Neural cell (in vitro differentiated cells): Measurements from ENCODE around the gene ANKZF1. TPM values are rescaled to one million over a fixed set of nuclear protein-coding genes. Genes with fewer than 3 reads are reported as not detected.

Source experiments
- H2AFZ ChIP-seq: fragments of 200-600, 300-800 bp; sonication (generic), shearing (Covaris generic); 2 replicates; pipeline ENCODE4 v1.6.0; 2014; ENCODE audit warnings: low read depth, mild to moderate bottlenecking, antibody characterized with exemption, low read length, moderate library complexity
- H3F3A ChIP-seq: fragments of 200-600 bp; shearing (Covaris generic); 2 replicates; pipeline ENCODE4 v1.6.1; 2016; ENCODE audit warnings: mild to moderate bottlenecking, moderate library complexity, mixed read lengths, antibody characterized with exemption, low read length; ENCODE audit not compliant: insufficient read depth, poor library complexity, severe bottlenecking
- H3K27ac ChIP-seq: fragments of 200-600, 300-800 bp; sonication (generic), shearing (Covaris generic); 2 replicates; pipeline ENCODE4 v1.5.1; 2014; ENCODE audit warnings: mild to moderate bottlenecking, low read length, moderate library complexity
- H3K27me3 ChIP-seq: fragments of 300-800, 200-600 bp; sonication (generic), shearing (Covaris generic); 2 replicates; pipeline ENCODE4 v1.6.0; 2014; ENCODE audit warnings: mild to moderate bottlenecking, low read depth, low read length, moderate library complexity; ENCODE audit not compliant: insufficient read depth
- H3K36me3 ChIP-seq: fragments of 300-800, 200-600 bp; sonication (generic), shearing (Covaris generic); 2 replicates; pipeline ENCODE4 v1.5.1; 2014; ENCODE audit warnings: mild to moderate bottlenecking, antibody characterized with exemption, low read length, moderate library complexity; ENCODE audit not compliant: insufficient read depth
- H3K4me2 ChIP-seq: fragments of 300-800, 200-600 bp; sonication (generic), shearing (Covaris generic); 2 replicates; pipeline ENCODE4 v1.6.0; 2014; ENCODE audit warnings: mild to moderate bottlenecking, low read length
- H3K4me3 ChIP-seq: fragments of 300-800, 200-600 bp; sonication (generic), shearing (Covaris generic); 2 replicates; pipeline ENCODE4 v1.5.1; 2014; ENCODE audit warnings: mild to moderate bottlenecking, low read length, moderate library complexity
- H3K79me2 ChIP-seq: fragments of 200-600 bp; shearing (Covaris generic); replicated peaks from 2 replicates; pipeline ENCODE4 v1.6.0; 2014; ENCODE audit warnings: mild to moderate bottlenecking, low read length, moderate library complexity; ENCODE audit not compliant: insufficient read depth
- H3K9ac ChIP-seq: fragments of 300-800, 200-600 bp; sonication (generic), shearing (Covaris generic); 2 replicates; pipeline ENCODE4 v1.6.1; 2016; ENCODE audit warnings: mild to moderate bottlenecking, low read length, mixed read lengths
- H3K9me2 ChIP-seq: fragments of 200-600 bp; shearing (Covaris generic); 2 replicates; pipeline ENCODE4 v1.6.1; 2016; ENCODE audit warnings: mild to moderate bottlenecking, low read length, mixed read lengths; ENCODE audit not compliant: insufficient read depth
- H3K9me3 ChIP-seq: fragments of 200-600, 300-800 bp; sonication (generic), shearing (Covaris generic); 2 replicates; pipeline ENCODE4 v1.6.1; 2016; ENCODE audit warnings: mild to moderate bottlenecking, mixed run types, low read length, moderate library complexity, mixed read lengths
- H4K20me1 ChIP-seq: fragments of 200-600 bp; shearing (Covaris generic); 2 replicates; pipeline ENCODE4 v1.6.1; 2016; ENCODE audit warnings: mild to moderate bottlenecking, mixed run types; ENCODE audit not compliant: insufficient read depth
- EP300 ChIP-seq: fragments of 450-650 bp; conservative IDR thresholded peaks from 2 replicates; pipeline ENCODE4 v1.6.1; 2014; ENCODE audit warnings: antibody characterized with exemption, mild to moderate bottlenecking, moderate library complexity; ENCODE audit not compliant: poor library complexity, severe bottlenecking
- EZH2 ChIP-seq: fragments of 200-600, 300-800 bp; shearing (Covaris generic), sonication (generic); IDR thresholded peaks from 2 replicates; pipeline ENCODE4 v1.6.1; 2014; ENCODE audit warnings: antibody characterized with exemption, low read length, borderline replicate concordance, mild to moderate bottlenecking; ENCODE audit not compliant: insufficient read depth, poor library complexity, severe bottlenecking
- MXI1 ChIP-seq: fragments of 450-650 bp; conservative IDR thresholded peaks from 2 replicates; pipeline ENCODE4 v1.6.1; 2014; ENCODE audit warnings: antibody characterized with exemption, mild to moderate bottlenecking; ENCODE audit not compliant: poor library complexity, severe bottlenecking
- POLR2AphosphoS5 ChIP-seq: IDR thresholded peaks from 2 replicates; pipeline ENCODE4 v1.6.1; 2012
- RAD21 ChIP-seq: fragments of 450-650 bp; conservative IDR thresholded peaks from 2 replicates; pipeline ENCODE4 v1.6.1; 2014; ENCODE audit warnings: antibody characterized with exemption, mild to moderate bottlenecking, moderate library complexity
- SMC3 ChIP-seq: fragments of 450-650 bp; conservative IDR thresholded peaks from 2 replicates; pipeline ENCODE4 v1.6.1; 2014; ENCODE audit warnings: antibody characterized with exemption, mild to moderate bottlenecking, moderate library complexity; ENCODE audit not compliant: poor library complexity
- TAF1 ChIP-seq: IDR thresholded peaks from 2 replicates; pipeline ENCODE4 v1.6.1; 2012; ENCODE audit warnings: low read depth
- polyA plus RNA-seq: library from polyadenylated mRNA; depleted of rRNA; stranded (reverse); fragments of >200 nt; gene quantifications from 2 replicates; pipeline ENCODE4 v1.2.3, GENCODE V29; 2014
- TF ChIP-seq, protein P1 (sequence below): IDR thresholded peaks from 2 replicates; pipeline ENCODE4 v1.6.1; 2012; ENCODE audit warnings: borderline replicate concordance
- TF ChIP-seq, protein P2 (sequence below): fragments of 450-650 bp; IDR thresholded peaks from 2 replicates; pipeline ENCODE4 v1.5.1; 2014; ENCODE audit warnings: antibody characterized with exemption, mild to moderate bottlenecking, moderate library complexity; ENCODE audit not compliant: poor library complexity, severe bottlenecking

Gene ANKZF1
- polyA plus RNA-seq, 1 donor from 2014 or later: 185 TPM

GRCh38 chr2:219223831-219224610, 5.6 kb upstream of the ANKZF1 start:
- Histone ChIP-seq H3K36me3 (no peaks in the 10 kb centered on the region), H3K4me2 (no peak overlapping the region), H3F3A (no peaks in the 10 kb centered on the region), H3K9me2 (no peaks in the 10 kb centered on the region), H3K4me3 (no peak overlapping the region), H3K27ac (no peak overlapping the region), H3K9me3 (no peaks in the 10 kb centered on the region), H4K20me1 (no peaks in the 10 kb centered on the region), H3K79me2 (peaks cover 11% of the 10 kb centered on the region), H2AFZ (no peak overlapping the region), H3K27me3 (no peaks in the 10 kb centered on the region), H3K9ac (no peak overlapping the region)
- no peak for TF ChIP-seq EZH2
- no peak for TF ChIP-seq EP300
- no peak for TF ChIP-seq POLR2AphosphoS5
- no peak for TF ChIP-seq MXI1
- TF ChIP-seq, protein P1, sequence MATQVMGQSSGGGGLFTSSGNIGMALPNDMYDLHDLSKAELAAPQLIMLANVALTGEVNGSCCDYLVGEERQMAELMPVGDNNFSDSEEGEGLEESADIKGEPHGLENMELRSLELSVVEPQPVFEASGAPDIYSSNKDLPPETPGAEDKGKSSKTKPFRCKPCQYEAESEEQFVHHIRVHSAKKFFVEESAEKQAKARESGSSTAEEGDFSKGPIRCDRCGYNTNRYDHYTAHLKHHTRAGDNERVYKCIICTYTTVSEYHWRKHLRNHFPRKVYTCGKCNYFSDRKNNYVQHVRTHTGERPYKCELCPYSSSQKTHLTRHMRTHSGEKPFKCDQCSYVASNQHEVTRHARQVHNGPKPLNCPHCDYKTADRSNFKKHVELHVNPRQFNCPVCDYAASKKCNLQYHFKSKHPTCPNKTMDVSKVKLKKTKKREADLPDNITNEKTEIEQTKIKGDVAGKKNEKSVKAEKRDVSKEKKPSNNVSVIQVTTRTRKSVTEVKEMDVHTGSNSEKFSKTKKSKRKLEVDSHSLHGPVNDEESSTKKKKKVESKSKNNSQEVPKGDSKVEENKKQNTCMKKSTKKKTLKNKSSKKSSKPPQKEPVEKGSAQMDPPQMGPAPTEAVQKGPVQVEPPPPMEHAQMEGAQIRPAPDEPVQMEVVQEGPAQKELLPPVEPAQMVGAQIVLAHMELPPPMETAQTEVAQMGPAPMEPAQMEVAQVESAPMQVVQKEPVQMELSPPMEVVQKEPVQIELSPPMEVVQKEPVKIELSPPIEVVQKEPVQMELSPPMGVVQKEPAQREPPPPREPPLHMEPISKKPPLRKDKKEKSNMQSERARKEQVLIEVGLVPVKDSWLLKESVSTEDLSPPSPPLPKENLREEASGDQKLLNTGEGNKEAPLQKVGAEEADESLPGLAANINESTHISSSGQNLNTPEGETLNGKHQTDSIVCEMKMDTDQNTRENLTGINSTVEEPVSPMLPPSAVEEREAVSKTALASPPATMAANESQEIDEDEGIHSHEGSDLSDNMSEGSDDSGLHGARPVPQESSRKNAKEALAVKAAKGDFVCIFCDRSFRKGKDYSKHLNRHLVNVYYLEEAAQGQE: no peak
- TF ChIP-seq TAF1: no peak
- no peak for TF ChIP-seq RAD21
- TF ChIP-seq SMC3: no peak
- TF ChIP-seq, protein P2, sequence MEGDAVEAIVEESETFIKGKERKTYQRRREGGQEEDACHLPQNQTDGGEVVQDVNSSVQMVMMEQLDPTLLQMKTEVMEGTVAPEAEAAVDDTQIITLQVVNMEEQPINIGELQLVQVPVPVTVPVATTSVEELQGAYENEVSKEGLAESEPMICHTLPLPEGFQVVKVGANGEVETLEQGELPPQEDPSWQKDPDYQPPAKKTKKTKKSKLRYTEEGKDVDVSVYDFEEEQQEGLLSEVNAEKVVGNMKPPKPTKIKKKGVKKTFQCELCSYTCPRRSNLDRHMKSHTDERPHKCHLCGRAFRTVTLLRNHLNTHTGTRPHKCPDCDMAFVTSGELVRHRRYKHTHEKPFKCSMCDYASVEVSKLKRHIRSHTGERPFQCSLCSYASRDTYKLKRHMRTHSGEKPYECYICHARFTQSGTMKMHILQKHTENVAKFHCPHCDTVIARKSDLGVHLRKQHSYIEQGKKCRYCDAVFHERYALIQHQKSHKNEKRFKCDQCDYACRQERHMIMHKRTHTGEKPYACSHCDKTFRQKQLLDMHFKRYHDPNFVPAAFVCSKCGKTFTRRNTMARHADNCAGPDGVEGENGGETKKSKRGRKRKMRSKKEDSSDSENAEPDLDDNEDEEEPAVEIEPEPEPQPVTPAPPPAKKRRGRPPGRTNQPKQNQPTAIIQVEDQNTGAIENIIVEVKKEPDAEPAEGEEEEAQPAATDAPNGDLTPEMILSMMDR: no peak

GRCh38 chr2:219225350-219225749, 4.3 kb upstream of the ANKZF1 start:
- Histone ChIP-seq H3K9me3 (no peaks in the 10 kb centered on the region), H3K27ac (no peak overlapping the region), H3K9me2 (no peaks in the 10 kb centered on the region), H3K9ac (no peak overlapping the region), H2AFZ (no peak overlapping the region), H3F3A (peaks cover 3% of the 10 kb centered on the region), H4K20me1 (no peaks in the 10 kb centered on the region), H3K4me3 (no peak overlapping the region), H3K36me3 (no peaks in the 10 kb centered on the region), H3K79me2 (peaks cover 11% of the 10 kb centered on the region), H3K4me2 (no peak overlapping the region), H3K27me3 (no peaks in the 10 kb centered on the region)
- TF ChIP-seq EP300 (no peak), TAF1 (no peak), RAD21 (no peak), POLR2AphosphoS5 (no peak), SMC3 (no peak), MXI1 (no peak), EZH2 (no peak)
- TF ChIP-seq, protein P1: no peak
- TF ChIP-seq, protein P2: no peak
